Ramos (cell line): ENCODE results near the gene CRYBB2.
"Not testable (repeated sequence)": the region's sequence is repeated elsewhere in the genome, so short reads cannot be mapped to it uniquely, and the experiment has no call there.

Experiments
- in situ Hi-C: fragments of 300-500 bp; cut with MboI; formaldehyde crosslinking; loops from one replicate; pipeline ENCODE4 v1.14.3; 2022; ENCODE audit warnings: low sequenced_read_pairs; ENCODE audit not compliant: unreplicated experiment

Gene CRYBB2

GRCh38 chr22:25219211-25219689 is at the start of gene CRYBB2:
CRYBB2 (plus strand) TSS chr22:25219639; CDS start chr22:25221430, 1,791 bp downstream.
- in situ Hi-C loops, result no loop called here

- in situ Hi-C loops, result no loop called here
These were observed 48.9 kb upstream of the CRYBB2 start for GRCh38 chr22:25170426-25170980.

- in situ Hi-C loops, result no loop called here
These were observed 47.3 kb upstream of the CRYBB2 start for GRCh38 chr22:25172153-25172552.

GRCh38 chr22:25174156-25174887 is 45.1 kb upstream of the CRYBB2 start:
- in situ Hi-C loops, result no loop called here

- in situ Hi-C loops, result no loop called here
These were observed 44.5 kb upstream of the CRYBB2 start for GRCh38 chr22:25174888-25175411.

- in situ Hi-C loops, result no loop called here
These were observed 43.3 kb upstream of the CRYBB2 start for GRCh38 chr22:25176175-25176574.

GRCh38 chr22:25176799-25177198 is 42.6 kb upstream of the CRYBB2 start:
- in situ Hi-C loops, result no loop called here

GRCh38 chr22:25177226-25177625 is 42.2 kb upstream of the CRYBB2 start:
- in situ Hi-C loops, result no loop called here

- in situ Hi-C loops, result no loop called here
These were observed 41.5 kb upstream of the CRYBB2 start for GRCh38 chr22:25177895-25178294.

GRCh38 chr22:25178348-25178747 is 41.1 kb upstream of the CRYBB2 start:
- in situ Hi-C loops, result not testable (repeated sequence)

- in situ Hi-C loops, result not testable (repeated sequence)
These were observed 40.4 kb upstream of the CRYBB2 start for GRCh38 chr22:25178869-25179631.

GRCh38 chr22:25182131-25183110 is 37.0 kb upstream of the CRYBB2 start:
- in situ Hi-C loops, result no loop called here

GRCh38 chr22:25183949-25184619 is 35.4 kb upstream of the CRYBB2 start:
- in situ Hi-C loops, result no loop called here

GRCh38 chr22:25186140-25186539 is 33.3 kb upstream of the CRYBB2 start:
- in situ Hi-C loops, result no loop called here

GRCh38 chr22:25187469-25187868 is 32.0 kb upstream of the CRYBB2 start:
- in situ Hi-C loops, result no loop called here

- in situ Hi-C loops, result no loop called here
These were observed 27.0 kb upstream of the CRYBB2 start for GRCh38 chr22:25192406-25192805.

GRCh38 chr22:25193130-25193529 is 26.3 kb upstream of the CRYBB2 start:
- in situ Hi-C loops, result no loop called here

GRCh38 chr22:25193548-25193947 is 25.9 kb upstream of the CRYBB2 start:
- in situ Hi-C loops, result no loop called here

GRCh38 chr22:25196326-25196725 is 23.1 kb upstream of the CRYBB2 start:
- in situ Hi-C loops, result no loop called here
